Vagina (tissue), 2 donors: Measurements from ENCODE around the gene SIGLECL1.

Experiments used
- POLR2A ChIP-seq, 2 donors: fragments of 450-650 bp; IDR thresholded peaks; one replicate each; pipeline ENCODE4 v1.6.1; 2017; ENCODE audit warnings: antibody characterized with exemption in 2 of 2, mild to moderate bottlenecking in 2 of 2, moderate library complexity in 2 of 2
- POLR2AphosphoS5 ChIP-seq, 2 donors: sonication (generic); formaldehyde crosslinking; IDR thresholded peaks; one replicate each; pipeline ENCODE4 v1.9.0; 2017; ENCODE audit warnings: antibody characterized with exemption in 2 of 2, mild to moderate bottlenecking in 2 of 2, low read depth in 1 of 2; ENCODE audit not compliant: insufficient read depth in 1 of 2
- TF ChIP-seq, protein P1 (sequence below), 3 experiments: fragments of 450-650 bp in 2 of 3; fragments of 200-600 bp in 1 of 3; sonication (generic) in 1 of 3; IDR thresholded peaks; one replicate each; pipeline ENCODE4 v1.5.1; 2017 to 2019; ENCODE audit warnings: antibody characterized with exemption in 3 of 3, mild to moderate bottlenecking in 2 of 3, moderate library complexity in 2 of 3

DNA sequence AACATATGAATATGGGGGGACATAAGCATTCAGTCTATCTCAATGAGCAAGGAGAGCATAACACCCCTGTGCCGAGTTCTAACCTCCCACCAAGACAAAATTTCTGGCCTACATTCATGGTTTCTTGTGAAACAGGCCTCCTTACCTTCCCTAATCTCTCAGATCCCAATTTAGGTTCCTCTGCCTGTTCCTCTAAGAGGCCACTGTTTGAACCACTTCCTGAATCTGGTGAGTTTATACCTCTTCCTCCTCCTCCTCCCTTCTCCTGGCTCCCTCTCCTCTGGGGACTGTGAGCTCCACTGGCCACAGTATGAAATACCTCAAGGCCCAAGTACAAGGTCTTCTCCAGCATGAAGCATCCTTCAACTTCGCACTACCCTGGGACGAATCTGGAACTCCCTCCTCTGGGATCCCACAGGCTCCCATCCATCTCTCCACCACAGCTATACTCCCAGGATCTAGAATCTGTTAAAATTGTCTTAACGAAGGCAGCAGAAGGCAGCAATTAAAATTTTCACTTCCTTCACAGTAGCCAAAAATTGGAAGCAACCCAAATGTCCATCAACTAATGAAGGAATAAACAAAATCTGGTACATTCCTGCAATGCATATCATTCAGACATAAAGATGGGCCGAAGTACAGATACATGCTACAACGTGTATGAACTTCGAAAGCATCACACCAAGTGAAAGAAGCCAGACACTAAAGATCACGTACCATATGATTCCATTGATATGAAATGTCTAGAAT lies 7.8 kb upstream of the SIGLECL1 start:
- TF ChIP-seq, protein P1, sequence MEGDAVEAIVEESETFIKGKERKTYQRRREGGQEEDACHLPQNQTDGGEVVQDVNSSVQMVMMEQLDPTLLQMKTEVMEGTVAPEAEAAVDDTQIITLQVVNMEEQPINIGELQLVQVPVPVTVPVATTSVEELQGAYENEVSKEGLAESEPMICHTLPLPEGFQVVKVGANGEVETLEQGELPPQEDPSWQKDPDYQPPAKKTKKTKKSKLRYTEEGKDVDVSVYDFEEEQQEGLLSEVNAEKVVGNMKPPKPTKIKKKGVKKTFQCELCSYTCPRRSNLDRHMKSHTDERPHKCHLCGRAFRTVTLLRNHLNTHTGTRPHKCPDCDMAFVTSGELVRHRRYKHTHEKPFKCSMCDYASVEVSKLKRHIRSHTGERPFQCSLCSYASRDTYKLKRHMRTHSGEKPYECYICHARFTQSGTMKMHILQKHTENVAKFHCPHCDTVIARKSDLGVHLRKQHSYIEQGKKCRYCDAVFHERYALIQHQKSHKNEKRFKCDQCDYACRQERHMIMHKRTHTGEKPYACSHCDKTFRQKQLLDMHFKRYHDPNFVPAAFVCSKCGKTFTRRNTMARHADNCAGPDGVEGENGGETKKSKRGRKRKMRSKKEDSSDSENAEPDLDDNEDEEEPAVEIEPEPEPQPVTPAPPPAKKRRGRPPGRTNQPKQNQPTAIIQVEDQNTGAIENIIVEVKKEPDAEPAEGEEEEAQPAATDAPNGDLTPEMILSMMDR (IDR thresholded peaks at IDR 0.05) = no peak
- TF ChIP-seq POLR2AphosphoS5 (IDR thresholded peaks at IDR 0.05; ENCODE audit: insufficient read depth in 1 of 2, low read depth in 1 of 2) = no peak
- no peak for TF ChIP-seq POLR2A (IDR thresholded peaks at IDR 0.05)
